ENCODE data around the gene LEO1.

Gene LEO1

GRCh38 chr15:51889486-51889885, 82.1 kb downstream of the LEO1 start:
- Histone ChIP-seq H3K4me1 (ENCODE audit: control insufficient read depth, insufficient read depth, low read length) (no peaks in the 10 kb centered on the region), H3K9me3 (ENCODE audit: control insufficient read depth, insufficient read depth, low read length) (no peaks in the 10 kb centered on the region; the same call in 1 of the 2 replicates), H3K4me3 (ENCODE audit: low read length) (no peak overlapping the region), H3K36me3 (ENCODE audit: control insufficient read depth, insufficient read depth, low read length) (no peaks in the 10 kb centered on the region), H3K27ac (ENCODE audit: low read length) (no peak overlapping the region), H3K27me3 (ENCODE audit: control insufficient read depth, insufficient read depth, low read length) (no peaks in the 10 kb centered on the region)
- DNase-seq (ENCODE audit: low read depth, low spot score), result no peak
- WGBS (ENCODE audit: insufficient coverage, insufficient read length), result no CpG with 5 or more reads among the region's 2 CpGs

- Histone ChIP-seq H3K27me3 (ENCODE audit: control insufficient read depth, insufficient read depth, low read length) (no peaks in the 10 kb centered on the region), H3K36me3 (ENCODE audit: control insufficient read depth, insufficient read depth, low read length) (no peaks in the 10 kb centered on the region), H3K4me1 (ENCODE audit: control insufficient read depth, insufficient read depth, low read length) (no peaks in the 10 kb centered on the region), H3K27ac (ENCODE audit: low read length) (no peak overlapping the region), H3K9me3 (ENCODE audit: control insufficient read depth, insufficient read depth, low read length) (no peaks in the 10 kb centered on the region; the same call in 1 of the 2 replicates), H3K4me3 (ENCODE audit: low read length) (no peak overlapping the region)
- DNase-seq (ENCODE audit: low read depth, low spot score), result no peak
- WGBS (ENCODE audit: insufficient coverage, insufficient read length), result no CpG with 5 or more reads among the region's 2 CpGs
Observed at GRCh38 chr15:51888593-51889195, 82.9 kb downstream of the LEO1 start.
